IPS-11a (cell line): Measurements from ENCODE around the gene SLC12A8.

ENCODE experiments used
- H3K4me3 ChIP-seq: one replicate; pipeline ENCODE4 v1.5.1; 2013; ENCODE audit warnings: low read depth, low read length, control low read depth

Gene SLC12A8

DNA sequence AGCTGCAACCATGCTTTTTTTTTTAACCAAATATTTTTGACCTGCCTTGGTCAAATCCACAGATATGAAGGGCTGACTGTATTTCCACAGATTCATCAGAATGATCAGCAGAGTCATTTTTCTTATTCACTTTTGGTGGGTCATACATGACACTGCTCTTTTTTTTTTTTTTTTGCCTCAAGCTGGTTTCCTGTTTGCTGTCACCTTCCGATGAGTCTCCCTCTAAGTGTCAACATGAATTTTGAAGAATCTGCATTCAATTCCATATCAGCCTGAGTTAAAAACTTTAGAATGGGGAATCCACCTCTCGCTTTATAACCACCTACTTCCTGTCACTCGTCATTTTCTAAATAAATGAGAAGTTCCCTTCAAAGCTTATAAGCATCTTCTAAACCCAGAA is 2.2 kb upstream of the SLC12A8 start:
- H3K4me3 ChIP-seq: no peak overlapping the region

- no peak overlapping the region for H3K4me3 ChIP-seq
Observed at GRCh38 chr3:125213946-125214542, 1.5 kb upstream of the SLC12A8 start.

DNA sequence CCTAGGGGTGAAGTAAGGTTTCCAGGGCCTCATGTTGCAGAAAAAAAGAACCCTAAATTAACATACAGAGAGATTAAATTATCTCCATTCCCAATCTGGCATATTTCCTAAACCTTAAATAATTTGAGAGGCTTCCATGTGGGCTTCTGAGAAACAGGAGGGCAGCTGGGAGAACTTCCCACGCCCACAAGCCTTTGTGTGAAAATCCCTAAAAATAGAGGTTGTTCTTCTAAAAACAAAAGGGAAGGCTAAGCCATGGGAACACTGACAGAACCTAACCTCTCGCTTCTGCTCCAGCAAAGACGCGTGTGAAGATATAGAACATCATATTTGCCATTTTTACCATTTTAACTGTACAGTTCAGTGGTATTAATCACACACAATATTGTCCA is 812 bp upstream of the SLC12A8 start:
- H3K4me3 ChIP-seq: no peak overlapping the region

DNA sequence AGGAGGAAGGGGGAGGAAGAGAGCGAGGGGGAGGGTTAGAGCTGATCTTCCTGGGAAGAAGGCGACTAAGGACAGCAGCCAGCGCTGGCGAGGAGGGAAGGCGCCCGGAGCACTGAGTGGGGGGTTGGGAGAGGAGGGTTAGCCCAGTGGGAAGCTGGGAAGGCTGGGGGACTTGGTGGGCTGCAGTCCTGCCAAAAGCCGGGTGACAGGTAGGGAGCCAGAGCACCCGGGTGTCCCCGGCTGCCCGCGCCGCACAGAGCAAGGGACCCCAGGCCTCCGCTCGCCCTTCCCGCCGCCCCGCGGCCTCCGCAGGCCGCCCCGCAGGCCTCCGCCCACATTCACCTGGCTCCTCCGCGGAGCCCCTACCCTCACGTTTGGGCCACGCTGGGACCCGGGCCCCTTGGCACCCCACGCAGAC is 448 bp downstream of the SLC12A8 start:
- H3K4me3 ChIP-seq: peak overlapping the region; percentile 48

GRCh38 chr3:125211523-125212090 is 941 bp downstream of the SLC12A8 start:
- peak overlapping the region; percentile 48 for H3K4me3 ChIP-seq

- H3K4me3 ChIP-seq: no peak overlapping the region
Observed at GRCh38 chr3:125207949-125208568, 4.5 kb downstream of the SLC12A8 start.

- H3K4me3 ChIP-seq: no peak overlapping the region
Observed at GRCh38 chr3:125207507-125207906, 5.0 kb downstream of the SLC12A8 start.

GRCh38 chr3:125206934-125207333 is 5.6 kb downstream of the SLC12A8 start:
- H3K4me3 ChIP-seq: no peak overlapping the region

GRCh38 chr3:125203731-125204130 is 8.8 kb downstream of the SLC12A8 start:
- H3K4me3 ChIP-seq: no peak overlapping the region

GRCh38 chr3:125202197-125202596 is 10.4 kb downstream of the SLC12A8 start:
- no peak overlapping the region for H3K4me3 ChIP-seq

DNA sequence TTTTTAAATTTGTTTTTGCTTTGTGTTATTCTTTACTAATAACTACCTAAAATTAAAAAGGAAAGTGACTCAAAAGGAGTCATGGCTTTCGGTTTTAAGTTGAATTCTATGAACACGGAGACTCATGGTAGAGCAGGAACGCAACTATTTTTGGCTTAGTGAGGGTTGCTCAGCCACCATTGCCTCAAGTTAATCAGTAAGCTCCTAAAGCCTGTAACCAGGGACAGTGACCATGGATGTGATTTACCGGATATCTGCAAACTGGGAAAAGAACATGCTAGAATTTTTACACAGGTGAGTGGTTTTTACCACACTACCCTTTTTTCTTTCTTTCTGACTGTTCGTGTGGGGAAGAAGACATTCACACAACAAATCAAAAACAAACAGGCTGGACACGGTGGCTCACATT is 11.8 kb downstream of the SLC12A8 start:
- H3K4me3 ChIP-seq: no peak overlapping the region

DNA sequence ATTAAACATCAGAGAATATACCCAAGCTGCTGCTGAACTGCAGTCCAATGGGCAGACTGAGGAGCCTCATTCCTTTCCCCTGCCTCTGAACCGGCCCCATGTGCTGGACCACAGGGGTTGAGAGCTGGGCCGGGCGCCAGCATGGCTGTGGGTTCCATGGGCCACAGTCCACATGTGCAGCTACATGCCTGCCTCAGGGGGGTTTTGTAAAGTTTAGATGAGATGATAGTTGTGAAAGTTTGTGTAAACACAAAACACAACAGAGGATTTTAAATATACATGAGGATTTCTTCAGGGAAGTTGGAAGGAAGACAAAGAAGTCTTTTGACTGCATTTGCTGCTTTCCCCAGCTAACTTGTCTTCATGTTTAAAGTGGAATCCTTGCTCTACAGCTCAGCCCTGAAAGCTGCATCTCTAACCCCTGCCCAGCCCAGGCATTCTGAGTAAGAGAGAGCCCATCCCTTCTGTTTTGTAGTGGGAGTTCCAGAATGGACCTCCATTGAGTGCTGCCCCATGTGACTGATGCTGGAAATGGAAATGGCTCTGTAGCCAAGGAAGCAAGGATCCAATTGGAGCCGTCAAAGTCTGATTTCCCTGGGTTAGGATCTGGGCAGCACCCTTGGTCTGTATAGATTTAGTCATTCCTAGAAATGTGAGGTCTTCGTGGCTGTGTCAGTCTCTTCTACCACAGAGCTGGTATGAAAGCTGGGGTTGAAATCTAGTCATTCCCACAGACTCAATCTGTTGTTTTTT is 17.5 kb downstream of the SLC12A8 start:
- H3K4me3 ChIP-seq: no peak overlapping the region

GRCh38 chr3:125194061-125194848 is 18.3 kb downstream of the SLC12A8 start:
- H3K4me3 ChIP-seq: no peak overlapping the region

DNA sequence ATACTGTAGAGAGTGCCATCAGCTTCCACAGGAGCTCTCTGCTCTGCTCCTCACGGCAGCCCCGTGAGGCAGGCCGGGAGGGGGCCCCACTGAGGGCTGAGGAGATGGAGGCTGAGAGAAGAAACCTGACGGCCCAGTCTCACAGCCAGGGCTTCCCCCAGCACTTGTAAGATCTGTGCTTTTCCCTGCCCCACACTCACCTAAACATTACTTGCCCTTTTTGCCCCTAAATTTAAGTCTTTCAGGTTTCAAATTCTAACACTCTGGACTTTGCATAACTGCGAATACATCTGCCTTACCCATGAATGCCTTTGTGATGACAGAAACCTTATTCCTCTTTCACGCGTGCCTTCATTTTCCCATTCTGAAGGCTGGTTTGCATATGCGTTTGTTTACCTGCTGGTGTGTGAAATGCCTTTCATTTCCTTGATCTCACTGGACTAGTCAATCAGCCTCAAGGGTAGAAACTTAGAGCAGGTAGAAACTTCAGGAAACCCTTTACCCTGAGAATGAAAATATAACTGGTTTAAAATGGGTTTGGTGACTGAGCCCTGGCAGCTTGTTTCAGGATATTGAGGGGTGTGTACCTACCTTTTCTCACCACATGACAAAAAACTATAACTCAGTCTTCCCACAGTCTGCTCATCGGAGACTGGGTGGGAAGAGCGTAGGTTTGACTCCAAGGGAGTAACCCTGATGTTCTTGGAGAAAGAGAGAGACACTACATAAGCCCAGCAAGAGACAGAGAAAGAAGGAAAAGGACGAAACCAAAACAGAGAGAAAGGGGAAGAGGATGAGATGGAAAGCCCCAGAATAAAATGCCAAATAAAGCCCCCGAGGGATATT is 20.1 kb downstream of the SLC12A8 start:
- no peak overlapping the region for H3K4me3 ChIP-seq

GRCh38 chr3:125191730-125192129 is 20.8 kb downstream of the SLC12A8 start:
- no peak overlapping the region for H3K4me3 ChIP-seq

DNA sequence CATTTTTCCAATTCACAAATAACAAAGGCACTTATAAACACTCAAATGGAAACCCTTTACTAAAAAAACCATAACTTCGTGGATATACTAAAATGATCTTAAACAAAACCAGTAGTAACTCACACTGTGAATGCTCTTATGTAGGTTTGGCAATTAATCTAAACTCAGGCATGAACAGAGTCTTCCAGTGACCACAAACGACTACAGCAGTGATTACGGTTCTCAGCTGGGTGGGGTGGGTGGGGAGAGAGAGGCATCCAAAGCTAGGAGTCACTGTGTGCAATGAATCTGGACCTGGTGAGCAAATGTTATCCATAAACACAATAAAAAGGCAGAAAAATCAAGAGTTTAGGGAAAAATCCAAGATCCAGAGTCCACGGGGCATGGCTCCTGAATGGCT is 21.3 kb downstream of the SLC12A8 start:
- no peak overlapping the region for H3K4me3 ChIP-seq

DNA sequence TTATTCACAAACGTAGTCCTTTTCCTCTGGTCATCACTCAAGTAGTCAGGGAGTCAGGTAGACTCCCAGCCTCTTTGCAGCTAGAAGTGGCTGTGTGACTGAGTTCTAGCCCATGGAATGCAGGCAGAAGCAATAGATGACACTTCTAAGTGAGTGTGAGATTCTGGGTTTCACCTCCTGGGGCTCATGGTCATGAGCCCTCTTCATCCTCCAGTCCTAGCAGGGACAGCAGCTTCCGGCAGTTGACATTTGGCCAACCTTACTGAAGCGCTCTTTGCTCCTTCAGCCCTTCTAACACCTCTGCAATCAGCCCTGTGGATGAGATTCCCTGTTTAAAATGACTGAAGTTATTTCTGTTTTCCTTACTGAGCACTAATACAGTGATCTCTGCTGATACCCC is 21.8 kb downstream of the SLC12A8 start:
- H3K4me3 ChIP-seq: no peak overlapping the region

GRCh38 chr3:125189378-125190165 is 23.0 kb downstream of the SLC12A8 start:
- no peak overlapping the region for H3K4me3 ChIP-seq

- no peak overlapping the region for H3K4me3 ChIP-seq
Observed at GRCh38 chr3:125188955-125189354, 23.6 kb downstream of the SLC12A8 start.

GRCh38 chr3:125187599-125187910 is 25.0 kb downstream of the SLC12A8 start:
- no peak overlapping the region for H3K4me3 ChIP-seq
